Osteocyte (in vitro differentiated cells): ENCODE measurements around the gene LIPT1. TPM values are rescaled to one million over a fixed set of nuclear protein-coding genes. Genes with fewer than 3 reads are reported as not detected.

Source experiments
- DNase-seq: peaks from one replicate; pipeline ENCODE4 v3.0.0; 2021; ENCODE audit warnings: mixed read lengths; ENCODE audit not compliant: unreplicated experiment; ENCODE audit errors: extremely low spot score
- H3K27ac Mint-ChIP-seq: one replicate; pipeline ENCODE4 v1.8.0; 2021; ENCODE audit warnings: mild to moderate bottlenecking, mixed read lengths; ENCODE audit not compliant: unreplicated experiment
- H3K27me3 Mint-ChIP-seq: one replicate; pipeline ENCODE4 v1.8.0; 2021; ENCODE audit warnings: mixed read lengths; ENCODE audit not compliant: unreplicated experiment
- H3K36me3 Mint-ChIP-seq: one replicate; pipeline ENCODE4 v1.8.0; 2021; ENCODE audit warnings: mixed read lengths; ENCODE audit not compliant: unreplicated experiment
- H3K4me1 Mint-ChIP-seq: one replicate; pipeline ENCODE4 v1.8.0; 2021; ENCODE audit warnings: mixed read lengths; ENCODE audit not compliant: unreplicated experiment
- H3K4me3 Mint-ChIP-seq: one replicate; pipeline ENCODE4 v1.8.0; 2021; ENCODE audit warnings: mild to moderate bottlenecking, moderate library complexity, mixed read lengths; ENCODE audit not compliant: unreplicated experiment
- H3K9me3 Mint-ChIP-seq: one replicate; pipeline ENCODE4 v1.8.0; 2021; ENCODE audit warnings: mixed read lengths; ENCODE audit not compliant: unreplicated experiment
- CTCF ChIP-seq: fragments of 200-600 bp; sonication (generic); IDR thresholded peaks from 2 replicates; pipeline ENCODE4 v1.5.0; 2021; ENCODE audit warnings: antibody characterized with exemption, mild to moderate bottlenecking, moderate library complexity
- total RNA-seq: library from RNA; stranded (reverse); gene quantifications from 2 replicates; pipeline ENCODE4 v1.2.1, GENCODE V29; 2021

LIPT1 gene
- total RNA-seq, 1 donor from 2014 or later: 4.9 TPM

- Mint-ChIP-seq H3K27ac (no peak overlapping the region), H3K4me3 (no peak overlapping the region), H3K4me1 (no peaks in the 10 kb centered on the region), H3K9me3 (peaks cover 6% of the 10 kb centered on the region), H3K36me3 (peaks cover 24% of the 10 kb centered on the region), H3K27me3 (no peaks in the 10 kb centered on the region)
- no peak for TF ChIP-seq CTCF
- DNase-seq: no peak
Measured at GRCh38 chr2:99200076-99200800, 45.5 kb downstream of the LIPT1 start.

- peaks cover 23% of the 10 kb centered on the region for H3K36me3 Mint-ChIP-seq
- DNase-seq: no peak
- H3K9me3 Mint-ChIP-seq: peaks cover 13% of the 10 kb centered on the region
- TF ChIP-seq CTCF: no peak
- no peaks in the 10 kb centered on the region for H3K4me1 Mint-ChIP-seq
- no peak overlapping the region for H3K27ac Mint-ChIP-seq
- H3K4me3 Mint-ChIP-seq: no peak overlapping the region
- no peaks in the 10 kb centered on the region for H3K27me3 Mint-ChIP-seq
Measured at GRCh38 chr2:99201959-99202678, 47.4 kb downstream of the LIPT1 start.

GRCh38 chr2:99205491-99205890 lies 50.7 kb downstream of the LIPT1 start:
- no peak overlapping the region for H3K27ac Mint-ChIP-seq
- H3K4me1 Mint-ChIP-seq: no peaks in the 10 kb centered on the region
- H3K27me3 Mint-ChIP-seq: no peaks in the 10 kb centered on the region
- DNase-seq: no peak
- H3K9me3 Mint-ChIP-seq: peaks cover 24% of the 10 kb centered on the region
- peaks cover 29% of the 10 kb centered on the region for H3K36me3 Mint-ChIP-seq
- TF ChIP-seq CTCF: no peak
- H3K4me3 Mint-ChIP-seq: no peak overlapping the region

Other genes with a start within 250 kb of the LIPT1 start
- 0.57 and 1.3 TPM in 2 replicates for gene CRACDL, start 218.7 kb upstream of the LIPT1 start, total RNA-seq
- gene C2orf15, start 13.3 kb upstream of the LIPT1 start, total RNA-seq: 0.26 TPM in 1 of 2 replicates, not detected in the other
- gene TSGA10, start within 50 bp of the LIPT1 start, total RNA-seq: 3.1 and 3.6 TPM in 2 replicates
- 22.6 and 23.2 TPM in 2 replicates for gene MITD1, start 26.1 kb downstream of the LIPT1 start, total RNA-seq
- gene MRPL30, start 26.2 kb downstream of the LIPT1 start, total RNA-seq: 23.1 and 25.5 TPM in 2 replicates
- not detected in 2 replicates for gene LYG2, start 100.7 kb downstream of the LIPT1 start, total RNA-seq
- gene LYG1, start 146.2 kb downstream of the LIPT1 start, total RNA-seq: 1.1 and 1.8 TPM in 2 replicates
- gene TXNDC9, start 181.4 kb downstream of the LIPT1 start, total RNA-seq: 27.5 and 29.3 TPM in 2 replicates
- 35.5 and 39.8 TPM in 2 replicates for gene EIF5B, start 182.4 kb downstream of the LIPT1 start, total RNA-seq